OCI-LY7 (cell line): Measurements from ENCODE around the gene CHST3.

Source experiments
- CTCF ChIP-seq: fragments of 200-600 bp; sonication (generic); conservative IDR thresholded peaks from 2 replicates; pipeline ENCODE4 v1.5.1; 2014; ENCODE audit warnings: mild to moderate bottlenecking, antibody characterized with exemption, low read length, moderate library complexity, mixed read lengths
- EZH2phosphoT487 ChIP-seq: fragments of 200-600 bp; sonication (generic); IDR thresholded peaks from 2 replicates; pipeline ENCODE4 v1.6.1; 2018; ENCODE audit warnings: low read depth, borderline replicate concordance, mild to moderate bottlenecking, mixed run types, antibody characterized with exemption, low read length, moderate library complexity, mixed read lengths

- TF ChIP-seq CTCF = no peak
- TF ChIP-seq EZH2phosphoT487 = no peak
Measured at GRCh38 chr10:72016608-72017300, 52.6 kb downstream of the CHST3 start.
